Measurements from ENCODE around the gene ZNF691. TPM values are rescaled to one million over a fixed set of nuclear protein-coding genes. Genes with fewer than 3 reads are reported as not detected.
"Not testable (repeated sequence)": the region's sequence is repeated elsewhere in the genome, so short reads cannot be mapped to it uniquely, and the experiment has no call there.

Gene ZNF691
- total RNA-seq, 1 donor from 2014 or later, result 8.5 TPM

DNA sequence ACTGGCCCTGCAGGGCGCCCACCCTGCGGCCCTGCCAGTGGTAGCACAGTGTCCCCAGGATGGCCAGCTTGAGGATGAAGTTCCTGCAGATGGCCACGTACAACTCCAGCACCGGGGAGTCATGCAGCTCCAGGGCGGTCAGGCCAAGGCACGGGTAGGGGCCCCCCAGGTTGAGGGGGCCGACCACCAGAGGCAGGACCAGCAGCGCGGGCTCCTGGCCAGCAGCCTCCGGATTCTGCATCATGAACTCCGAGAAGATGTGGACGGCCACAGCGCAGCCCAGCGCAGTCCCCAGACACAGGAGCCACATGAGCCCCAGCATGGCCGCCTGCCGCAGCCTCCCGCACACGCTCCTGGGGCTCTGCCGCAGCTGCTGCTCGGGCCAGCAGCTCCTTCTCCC, 41.0 kb downstream of the ZNF691 start:
- DNase-seq, result no peak
- intact Hi-C loops (cut with DNase I), result no loop called here
- no peak for ATAC-seq (ENCODE audit: poor library complexity)

DNA sequence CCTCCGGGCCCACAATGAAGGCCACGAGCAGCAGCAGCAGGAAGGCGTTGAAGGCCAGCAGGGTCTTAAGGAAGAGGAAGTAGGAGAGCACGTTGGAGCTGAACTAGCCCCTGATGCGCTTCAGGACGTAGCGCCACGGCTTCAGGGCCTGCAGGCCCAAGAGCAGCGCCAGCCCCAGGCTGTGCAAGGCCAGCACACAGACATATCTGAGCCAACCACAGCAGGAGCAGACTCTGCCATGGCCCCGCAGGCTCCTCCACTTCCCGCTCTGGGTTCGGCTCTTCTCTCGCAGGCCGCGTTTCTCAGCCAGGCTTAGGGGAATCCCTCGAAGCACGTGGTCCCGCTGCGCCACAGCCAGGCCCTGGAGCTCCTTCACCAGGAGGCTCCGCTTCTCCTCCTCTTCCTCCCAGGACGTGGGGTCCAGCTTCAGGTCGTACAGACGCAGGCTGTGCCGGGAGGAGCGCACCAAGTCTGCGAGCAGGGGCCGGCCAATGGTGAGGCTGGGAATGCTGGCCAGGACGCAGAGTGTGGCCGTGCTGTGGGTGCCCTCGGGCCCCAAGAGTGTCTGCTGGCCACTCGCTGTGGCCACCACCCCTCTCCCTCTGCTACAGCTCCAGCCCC, 41.7 kb downstream of the ZNF691 start:
- DNase-seq (peak; percentile 40), ATAC-seq (ENCODE audit: poor library complexity) (no peak)
- intact Hi-C loops (cut with DNase I), result no loop called here

DNA sequence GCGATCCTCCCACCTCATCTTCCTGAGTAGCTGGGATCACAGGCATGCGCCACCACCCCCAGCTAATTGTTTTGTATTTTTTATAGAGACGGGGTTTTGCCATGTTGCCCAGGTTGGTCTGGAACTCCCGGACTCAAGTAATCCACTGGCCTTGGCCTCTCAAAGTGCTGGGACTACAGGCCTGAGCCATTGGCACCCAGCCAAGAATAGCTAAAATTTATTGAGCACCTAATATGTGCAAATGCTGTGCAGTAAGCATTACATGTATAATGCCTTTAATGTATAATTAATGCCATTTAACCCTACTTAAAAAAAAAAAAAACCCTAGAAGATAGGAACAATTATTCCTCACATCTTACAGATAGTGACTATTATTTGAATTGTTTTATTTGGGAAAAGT, 42.9 kb downstream of the ZNF691 start:
- intact Hi-C loops (cut with DNase I), result no loop called here
- ATAC-seq (ENCODE audit: poor library complexity) (no peak), DNase-seq (no peak)

DNA sequence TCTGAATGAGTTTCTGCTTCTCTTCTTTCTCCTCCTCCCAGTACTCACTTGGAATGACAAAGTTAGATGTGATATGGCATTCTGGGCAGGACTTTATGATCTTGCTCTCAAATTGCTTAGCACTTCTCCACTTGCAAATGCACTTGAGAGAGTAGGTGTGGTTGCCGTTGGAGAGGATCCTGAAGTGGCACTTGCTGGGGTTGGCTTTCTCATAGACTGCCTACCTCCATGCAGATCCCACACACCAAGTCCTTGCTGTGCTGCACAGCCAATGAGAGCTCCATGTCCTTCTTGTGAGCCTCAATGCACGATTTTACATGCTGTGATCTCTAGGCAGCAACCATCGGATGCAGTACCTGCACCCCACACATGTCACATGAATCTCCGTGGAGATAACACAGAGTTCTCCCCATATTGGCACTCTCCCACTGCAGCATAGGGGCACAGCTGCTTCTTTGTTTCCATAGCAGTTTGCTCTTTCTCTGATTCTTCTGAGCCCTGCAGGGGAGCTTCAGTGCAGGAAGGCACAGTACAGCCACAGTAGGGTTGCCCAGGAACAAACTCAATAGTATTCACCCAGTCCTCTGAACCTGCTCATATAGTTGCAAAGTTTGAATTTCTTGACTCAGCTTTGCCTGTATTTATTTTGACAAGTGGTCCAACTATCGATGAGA, 45.2 kb downstream of the ZNF691 start:
- intact Hi-C loops (cut with DNase I), result no loop called here
- DNase-seq (no peak), ATAC-seq (ENCODE audit: poor library complexity) (no peak)

DNA sequence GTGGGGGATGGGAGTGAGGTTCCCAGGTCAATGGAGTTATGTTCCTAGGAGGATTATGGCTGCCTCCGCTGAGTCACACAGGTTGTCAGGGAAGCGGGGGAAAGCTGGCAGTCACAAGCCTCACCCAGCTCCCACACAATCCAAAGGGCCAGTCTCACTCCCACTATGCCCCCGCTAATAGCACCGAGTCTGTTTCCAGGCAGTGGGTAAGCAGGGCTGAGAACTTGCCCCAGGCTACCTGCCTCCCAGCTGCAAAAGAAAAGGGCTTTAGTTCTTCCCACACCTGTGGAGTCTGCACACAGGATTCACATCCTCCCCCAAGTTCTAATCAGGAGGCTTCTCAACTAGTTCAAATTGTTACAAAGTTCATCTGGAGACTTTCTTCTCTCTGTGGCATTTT, 53.5 kb downstream of the ZNF691 start:
- DNase-seq; intact Hi-C loops (cut with DNase I); ATAC-seq (ENCODE audit: poor library complexity): not testable (repeated sequence)

Other genes starting within 250 kb of the ZNF691 start
- 17.6 TPM for gene PPIH, start 188.2 kb upstream of the ZNF691 start, total RNA-seq
- gene YBX1, start 164.2 kb upstream of the ZNF691 start, total RNA-seq, result 800 TPM
- gene CLDN19, start 106.4 kb upstream of the ZNF691 start, total RNA-seq, result not detected
- 6.7 TPM for gene P3H1, start 79.6 kb upstream of the ZNF691 start, total RNA-seq
- 7.6 TPM for gene C1orf50, start 79.4 kb upstream of the ZNF691 start, total RNA-seq
- not detected for gene TMEM269, start 61.6 kb upstream of the ZNF691 start, total RNA-seq
- gene ERMAP, start 29.5 kb upstream of the ZNF691 start, total RNA-seq, result 3.6 TPM
- 9.6 TPM for gene SVBP, start 29.2 kb upstream of the ZNF691 start, total RNA-seq
- 41.2 TPM for gene SLC2A1, start 112.3 kb downstream of the ZNF691 start, total RNA-seq

All from Right ventricle myocardium superior (tissue), 1 donor.